GM15510 (cell line): ENCODE results near the gene TMED9.

Experiments used
- POLR2A ChIP-seq: IDR thresholded peaks from 3 replicates; pipeline ENCODE4 v1.6.1; 2011; ENCODE audit warnings: borderline replicate concordance; ENCODE audit not compliant: insufficient read length; ENCODE audit errors: extremely low read depth

TMED9 gene

GRCh38 chr5:177598477-177598876, 6.5 kb downstream of the TMED9 start:
- no peak for TF ChIP-seq POLR2A

GRCh38 chr5:177599731-177600507, 7.9 kb downstream of the TMED9 start, which contains the start of gene B4GALT7:
B4GALT7 (plus strand) TSS chr5:177600132; CDS start chr5:177600211, 79 bp downstream.
- TF ChIP-seq POLR2A: peak; percentile 96

GRCh38 chr5:177600508-177601018, 8.6 kb downstream of the TMED9 start:
- TF ChIP-seq POLR2A: no peak

- TF ChIP-seq POLR2A: no peak
These were observed 9.1 kb downstream of the TMED9 start for GRCh38 chr5:177601126-177601525.

- no peak for TF ChIP-seq POLR2A
These were observed 9.8 kb downstream of the TMED9 start for GRCh38 chr5:177601577-177602457.

GRCh38 chr5:177602458-177602830, 10.4 kb downstream of the TMED9 start:
- no peak for TF ChIP-seq POLR2A

GRCh38 chr5:177603631-177604030, 11.6 kb downstream of the TMED9 start:
- no peak for TF ChIP-seq POLR2A

GRCh38 chr5:177604116-177604521, 12.1 kb downstream of the TMED9 start:
- TF ChIP-seq POLR2A: no peak

- no peak for TF ChIP-seq POLR2A
These were observed 12.7 kb downstream of the TMED9 start for GRCh38 chr5:177604656-177605055.

- no peak for TF ChIP-seq POLR2A
These were observed 13.1 kb downstream of the TMED9 start for GRCh38 chr5:177605078-177605477.

- no peak for TF ChIP-seq POLR2A
These were observed 13.7 kb downstream of the TMED9 start for GRCh38 chr5:177605667-177606066.

GRCh38 chr5:177606071-177607051, 14.4 kb downstream of the TMED9 start:
- TF ChIP-seq POLR2A: no peak

GRCh38 chr5:177607115-177607451, 15.1 kb downstream of the TMED9 start:
- no peak for TF ChIP-seq POLR2A

GRCh38 chr5:177607452-177608192, 15.6 kb downstream of the TMED9 start:
- TF ChIP-seq POLR2A: no peak

- TF ChIP-seq POLR2A: no peak
These were observed 16.5 kb downstream of the TMED9 start for GRCh38 chr5:177608243-177609075.
